Naive thymus-derived CD8-positive, alpha-beta T cell (primary cell): ENCODE data around the gene NXN. TPM values are rescaled to one million over a fixed set of nuclear protein-coding genes. Genes with fewer than 3 reads are reported as not detected.
A peak's percentile ranks its signal among the peaks of the same experiment; 100 is the strongest.

Source experiments
- ATAC-seq, 2 donors: fragments of 150-1000 bp; cut with Tn5 transposase in 1 of 2; sonication (Bioruptor Pico), chemical (Tn5 transposase) in 1 of 2; 1 replicate in 1 of 2; 2 replicates in 1 of 2; pipeline ENCODE4 v1.10.0; 2021; ENCODE audit warnings: mild to moderate bottlenecking in 2 of 2, moderate library complexity in 2 of 2
- POLR2A ChIA-PET: fragments of 350-600 bp; sonication (Branson Sonifier 250); formaldehyde crosslinking; loops from one replicate; lab custom pipeline; 2021; ENCODE audit warnings: antibody characterized with exemption; lab: Charles Lee
- DNase-seq, 10 donors: peaks; one replicate each; pipeline versions ENCODE4 v3.0.0 to v3.0.0-alpha.2; 2020 to 2022
- H3K27ac Mint-ChIP-seq, 10 donors: one replicate each; pipeline ENCODE4 v1.8.0; 2020 to 2022; ENCODE audit warnings: mild to moderate bottlenecking in 10 of 10, mixed read lengths in 10 of 10, moderate library complexity in 4 of 10, inconsistent platforms in 1 of 10
- H3K27me3 Mint-ChIP-seq, 5 donors: one replicate each; pipeline ENCODE4 v1.8.0; 2021 to 2022; ENCODE audit warnings: mixed read lengths in 5 of 5
- H3K36me3 Mint-ChIP-seq, 3 donors: one replicate each; pipeline ENCODE4 v1.8.0; 2020 to 2022; ENCODE audit warnings: mixed read lengths in 3 of 3, mild to moderate bottlenecking in 2 of 3, inconsistent platforms in 1 of 3
- H3K4me1 Mint-ChIP-seq, 4 donors: one replicate each; pipeline ENCODE4 v1.8.0; 2021 to 2022; ENCODE audit warnings: mixed read lengths in 4 of 4
- H3K4me3 Mint-ChIP-seq, 10 donors: one replicate each; pipeline ENCODE4 v1.8.0; 2020 to 2022; ENCODE audit warnings: mild to moderate bottlenecking in 10 of 10, mixed read lengths in 10 of 10, moderate library complexity in 6 of 10, inconsistent platforms in 1 of 10
- H3K9me3 Mint-ChIP-seq, 9 donors: one replicate each; pipeline ENCODE4 v1.8.0; 2020 to 2022; ENCODE audit warnings: mixed read lengths in 9 of 9, mild to moderate bottlenecking in 3 of 9, inconsistent platforms in 1 of 9, moderate library complexity in 1 of 9
- polyA plus RNA-seq, 3 donors: library from polyadenylated mRNA; unstranded; fragments of 300-500 nt; fragmentation: Illumina TruSeq; gene quantifications; one replicate each; pipeline ENCODE4 v1.2.3, GENCODE V29; 2021
- total RNA-seq, 8 experiments: library from RNA in 2 of 8; stranded (reverse) in 2 of 8; gene quantifications; one replicate each; pipeline ENCODE4 v1.2.3 and lab custom pipeline; 2021 to 2026

The NXN gene
- total RNA-seq (under 1 TPM; 0.49 to 0.70 TPM), polyA plus RNA-seq (under 1 TPM; 0.06 to 0.85 (median 0.07) TPM), total RNA-seq (lab: John Stamatoyannopoulos, UW) (0.06 to 0.98 (median 0.43) reads per million in 6 experiments)

- Mint-ChIP-seq H3K36me3 (no peaks in the 10 kb centered on the region), H3K27me3 (peaks cover 15 to 35% (median 33%) of the 10 kb centered on the region in 5 donors), H3K4me3 (peak within 1 kb of the TSS; percentile 71 to 87 (median 84)), H3K9me3 (no peaks in the 10 kb centered on the region), H3K27ac (peak within 1 kb of the TSS in 7 of 10 donors; percentile 11 to 90 (median 75)), H3K4me1 (peaks cover 9 to 21% (median 17%) of the 10 kb centered on the region in 4 donors)
- DNase-seq (peak; percentile 74 to 97 (median 88)), ATAC-seq (peak; percentile 76 to 80)
- POLR2A ChIA-PET, result interaction anchor here (0.7 to 2.7 kb wide), 8 partner anchors 13 to 682 kb away, joined by 3 to 27 read pairs (median 6); partner anchors contain the start of genes GLOD4, MRM3 and TIMM22
These were observed at the start of gene NXN for GRCh38 chr17:979539-980405. NXN (minus strand) TSS chr17:979776.

DNA sequence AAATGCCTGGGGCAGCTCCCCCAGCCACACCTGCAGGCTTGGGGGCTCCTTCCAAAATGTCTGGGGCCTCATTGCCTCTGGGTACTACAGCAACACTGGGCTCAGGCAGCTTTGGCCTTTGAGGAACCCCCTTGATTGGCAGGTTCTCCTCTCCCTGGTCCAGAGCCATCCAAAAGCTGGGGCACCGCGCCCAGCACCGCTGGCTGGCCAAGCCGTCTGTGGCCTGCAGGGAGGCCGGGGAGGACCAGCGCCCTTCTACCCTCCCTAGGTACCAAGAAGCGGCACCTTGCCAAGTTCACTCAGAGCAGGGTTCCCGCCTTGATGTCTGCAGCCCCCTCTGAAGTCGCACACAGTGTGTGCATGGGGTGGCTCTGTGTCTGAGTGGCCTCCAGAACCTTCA is 47.5 kb upstream of the NXN start:
- no peak for ATAC-seq
- no peak for DNase-seq
- POLR2A ChIA-PET, result no interaction called here
- peak overlapping the region in 1 of 10 donors; percentile 67 for H3K27ac Mint-ChIP-seq
- H3K4me1 Mint-ChIP-seq, result peaks cover 0 to 7% (median 1%) of the 10 kb centered on the region in 4 donors
- peaks cover 0 to 8% (median 2%) of the 10 kb centered on the region in 3 donors for H3K36me3 Mint-ChIP-seq
- no peaks in the 10 kb centered on the region for H3K9me3 Mint-ChIP-seq
- H3K27me3 Mint-ChIP-seq, result no peaks in the 10 kb centered on the region
- H3K4me3 Mint-ChIP-seq, result no peak overlapping the region

GRCh38 chr17:1026599-1026975 is 47.0 kb upstream of the NXN start:
- H3K4me1 Mint-ChIP-seq, result peaks cover 0 to 7% (median 1%) of the 10 kb centered on the region in 4 donors

GRCh38 chr17:1025733-1026598 is 46.4 kb upstream of the NXN start:
- Mint-ChIP-seq H3K4me1 (peaks cover 0 to 7% (median 1%) of the 10 kb centered on the region in 4 donors), H3K9me3 (no peaks in the 10 kb centered on the region)

More at GRCh38 chr17:1026599-1026975, 47.0 kb upstream of the NXN start:
- Mint-ChIP-seq H3K4me3 (no peak overlapping the region), H3K27me3 (no peaks in the 10 kb centered on the region), H3K27ac (no peak overlapping the region), H3K36me3 (peaks cover 0 to 8% (median 2%) of the 10 kb centered on the region in 3 donors), H3K9me3 (no peaks in the 10 kb centered on the region)
- ATAC-seq, result no peak
- POLR2A ChIA-PET, result no interaction called here
- DNase-seq, result no peak

GRCh38 chr17:1024076-1024475 is 44.5 kb upstream of the NXN start:
- H3K4me1 Mint-ChIP-seq, result peaks cover 0 to 8% (median 0%) of the 10 kb centered on the region in 4 donors
- H3K4me3 Mint-ChIP-seq, result no peak overlapping the region
- DNase-seq, result no peak
- ATAC-seq, result no peak
- no peaks in the 10 kb centered on the region for H3K9me3 Mint-ChIP-seq
- H3K27ac Mint-ChIP-seq, result no peak overlapping the region
- POLR2A ChIA-PET, result interaction anchor here (0.6 kb wide), 1 partner anchor 882 kb away, joined by 9 read pairs; no protein-coding TSS in a partner anchor
- H3K36me3 Mint-ChIP-seq, result peaks cover 0 to 10% (median 0%) of the 10 kb centered on the region in 3 donors
- H3K27me3 Mint-ChIP-seq, result no peaks in the 10 kb centered on the region

More at GRCh38 chr17:1025733-1026598, 46.4 kb upstream of the NXN start:
- no peak overlapping the region for H3K4me3 Mint-ChIP-seq
- no peaks in the 10 kb centered on the region for H3K27me3 Mint-ChIP-seq
- POLR2A ChIA-PET, result no interaction called here
- DNase-seq, result no peak
- H3K36me3 Mint-ChIP-seq, result peaks cover 0 to 8% (median 2%) of the 10 kb centered on the region in 3 donors
- ATAC-seq, result no peak
- peak overlapping the region in 3 of 10 donors; percentile 9 to 74 (median 39) for H3K27ac Mint-ChIP-seq

GRCh38 chr17:1022278-1023024 is 42.9 kb upstream of the NXN start:
- Mint-ChIP-seq H3K27ac (no peak overlapping the region), H3K36me3 (peaks cover 0 to 6% (median 0%) of the 10 kb centered on the region in 3 donors), H3K9me3 (no peaks in the 10 kb centered on the region), H3K4me3 (no peak overlapping the region), H3K4me1 (peaks cover 0 to 9% (median under 1%) of the 10 kb centered on the region in 4 donors), H3K27me3 (no peaks in the 10 kb centered on the region)
- ATAC-seq, result no peak
- no peak for DNase-seq
- POLR2A ChIA-PET, result no interaction called here

- no peak overlapping the region for H3K4me3 Mint-ChIP-seq
- no peaks in the 10 kb centered on the region for H3K27me3 Mint-ChIP-seq
- DNase-seq (no peak), ATAC-seq (no peak)
- H3K36me3 Mint-ChIP-seq, result peaks cover 0 to 6% (median 0%) of the 10 kb centered on the region in 3 donors
- POLR2A ChIA-PET, result no interaction called here
- no peak overlapping the region for H3K27ac Mint-ChIP-seq
- H3K4me1 Mint-ChIP-seq, result peaks cover 0 to 9% (median under 1%) of the 10 kb centered on the region in 4 donors
- no peaks in the 10 kb centered on the region for H3K9me3 Mint-ChIP-seq
These were observed 41.6 kb upstream of the NXN start for GRCh38 chr17:1021147-1021546.

DNA sequence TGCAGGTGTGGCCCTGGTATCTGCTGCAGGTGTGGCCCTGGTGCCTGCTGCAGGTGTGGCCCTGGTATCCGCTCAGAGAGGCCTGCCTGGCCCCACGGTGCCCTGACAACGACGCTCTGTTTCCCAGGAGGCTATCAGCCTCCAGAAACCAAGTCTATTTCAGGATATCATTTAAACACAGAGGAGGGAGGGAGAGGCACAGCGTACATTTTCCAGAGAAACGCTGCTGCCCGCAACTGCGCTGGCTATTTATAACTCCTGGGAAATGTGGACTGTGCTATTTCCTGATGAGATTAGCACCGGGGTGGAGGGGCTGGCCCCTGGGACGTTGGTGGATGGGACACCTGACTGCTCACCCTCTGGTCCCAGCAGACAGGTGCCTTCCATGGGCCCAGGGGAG is 39.9 kb upstream of the NXN start:
- H3K9me3 Mint-ChIP-seq, result no peaks in the 10 kb centered on the region
- no peaks in the 10 kb centered on the region for H3K27me3 Mint-ChIP-seq
- H3K4me3 Mint-ChIP-seq, result no peak overlapping the region
- H3K4me1 Mint-ChIP-seq, result peaks cover 0 to 3% (median 1%) of the 10 kb centered on the region in 4 donors
- peak overlapping the region in 2 of 10 donors; percentile 65 to 74 for H3K27ac Mint-ChIP-seq
- ATAC-seq, result no peak
- H3K36me3 Mint-ChIP-seq, result peaks cover 0 to 5% (median 0%) of the 10 kb centered on the region in 3 donors
- POLR2A ChIA-PET, result no interaction called here
- DNase-seq, result no peak

DNA sequence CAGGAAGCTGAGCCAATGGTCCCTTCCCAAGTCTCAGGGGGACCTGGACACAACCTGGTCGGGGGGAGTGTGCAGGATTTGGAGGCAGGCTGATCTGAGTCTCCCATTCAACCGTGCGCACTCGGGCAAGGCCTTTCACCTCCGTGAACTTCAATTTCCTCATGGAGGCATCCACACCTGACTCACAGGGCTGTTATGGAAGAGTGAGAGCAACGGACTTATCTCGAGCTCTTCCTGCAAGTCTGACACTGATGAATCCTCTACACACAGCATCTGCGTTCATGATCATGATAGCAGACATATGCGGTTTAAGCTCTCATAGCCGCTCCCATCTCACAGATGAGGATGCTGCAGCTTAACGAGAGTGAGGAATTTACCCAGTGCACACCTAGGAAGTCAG is 39.0 kb upstream of the NXN start:
- no peak for DNase-seq
- ATAC-seq, result no peak
- POLR2A ChIA-PET, result no interaction called here

DNA sequence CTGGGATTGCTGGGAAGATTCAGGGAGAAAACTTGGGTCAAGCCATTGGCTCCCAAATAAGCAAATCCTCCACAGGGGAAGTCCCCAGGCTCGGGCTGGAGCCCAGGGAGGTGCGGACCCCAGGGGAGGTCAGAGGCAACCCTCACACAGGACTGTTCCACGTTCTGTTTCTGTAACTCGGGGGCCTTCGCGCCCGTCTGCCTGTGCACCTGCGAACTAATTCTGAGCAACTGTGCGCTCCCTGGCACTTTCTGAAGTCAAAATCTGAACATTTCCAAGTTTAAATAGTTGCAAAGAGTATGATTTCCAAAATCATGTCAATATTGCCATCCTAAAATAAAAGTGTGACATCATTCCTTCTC is 34.1 kb upstream of the NXN start:
- Mint-ChIP-seq H3K36me3 (peaks cover 0 to 11% (median 1%) of the 10 kb centered on the region in 3 donors), H3K4me1 (peaks cover 0 to 3% (median 0%) of the 10 kb centered on the region in 4 donors), H3K4me3 (no peak overlapping the region), H3K9me3 (no peaks in the 10 kb centered on the region), H3K27ac (no peak overlapping the region), H3K27me3 (no peaks in the 10 kb centered on the region)
- POLR2A ChIA-PET, result no interaction called here
- DNase-seq (no peak), ATAC-seq (no peak)

More for the DNA sequence above, 39.0 kb upstream of the NXN start:
- Mint-ChIP-seq H3K9me3 (no peaks in the 10 kb centered on the region), H3K36me3 (peaks cover 0 to 5% (median 0%) of the 10 kb centered on the region in 3 donors), H3K27ac (no peak overlapping the region), H3K4me3 (no peak overlapping the region), H3K4me1 (peaks cover 0 to 3% (median 1%) of the 10 kb centered on the region in 4 donors), H3K27me3 (no peaks in the 10 kb centered on the region)

DNA sequence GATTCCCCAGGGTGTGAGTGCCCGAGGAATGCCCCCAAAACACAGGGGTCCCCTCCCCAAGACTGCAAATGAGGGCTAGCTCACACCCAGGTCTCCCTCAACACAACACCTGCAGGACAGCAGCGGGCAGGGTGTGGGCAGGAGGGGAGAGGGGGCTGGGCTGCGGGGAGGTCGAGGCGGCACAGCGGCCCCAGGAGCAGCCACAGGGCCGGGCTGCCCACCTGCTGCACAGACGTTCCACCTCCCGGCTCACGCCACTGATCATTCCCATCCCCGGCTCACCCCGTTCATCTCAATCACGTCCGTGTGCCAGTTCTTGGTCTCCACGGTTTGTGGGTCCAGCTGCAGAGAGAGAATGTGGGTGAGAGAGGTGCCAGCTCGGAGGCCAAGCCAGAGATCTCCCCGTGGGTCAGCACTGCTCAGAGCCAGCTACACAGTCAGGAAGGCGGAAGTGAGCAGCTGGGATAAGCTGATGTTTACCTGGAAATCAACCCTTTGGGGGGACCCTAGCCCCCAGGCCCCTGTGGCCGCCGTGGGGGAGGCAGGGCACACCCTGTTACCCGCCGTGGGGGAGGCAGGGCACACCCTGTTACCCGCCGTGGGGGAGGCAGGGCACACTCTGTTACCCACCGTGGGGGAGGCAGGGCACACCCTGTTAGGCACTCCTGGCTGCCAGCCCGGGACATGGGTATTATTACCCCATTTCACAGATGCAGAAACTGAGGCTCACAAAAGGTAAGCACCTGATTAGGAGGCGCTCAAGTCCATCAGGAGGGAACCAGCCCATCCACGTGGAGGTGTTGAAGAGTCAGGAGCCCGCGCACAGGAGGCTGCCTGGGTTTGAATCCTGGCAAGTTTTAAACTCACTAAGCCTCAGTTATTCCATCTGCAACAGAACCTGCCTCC is 33.5 kb upstream of the NXN start:
- Mint-ChIP-seq H3K4me3 (no peak overlapping the region), H3K9me3 (no peaks in the 10 kb centered on the region), H3K27me3 (no peaks in the 10 kb centered on the region), H3K27ac (no peak overlapping the region), H3K36me3 (peaks cover 0 to 11% (median 1%) of the 10 kb centered on the region in 3 donors), H3K4me1 (peaks cover 0 to 2% (median 0%) of the 10 kb centered on the region in 4 donors)
- no peak for ATAC-seq
- POLR2A ChIA-PET, result no interaction called here
- DNase-seq, result peak in 1 of 10 donors; percentile 41
